Measurements from ENCODE around the gene EBI3. TPM values are rescaled to one million over a fixed set of nuclear protein-coding genes. Genes with fewer than 3 reads are reported as not detected.
A peak's percentile ranks its signal among the peaks of the same experiment; 100 is the strongest.

EBI3 gene
- polyA plus RNA-seq (not detected in 2 replicates), polyA minus RNA-seq (not detected in 2 replicates)

GRCh38 chr19:4229179-4229931 is at the start of gene EBI3:
Gene EBI3, plus strand, starts transcription at chr19:4229523. Its CDS starts 28 bp downstream, at chr19:4229551.
- Histone ChIP-seq H3K36me3 (ENCODE audit: insufficient read depth, low read length) (no peaks in the 10 kb centered on the region), H3K4me2 (ENCODE audit: low read length) (no peak within 1 kb of the TSS), H3K9me2 (ENCODE audit: insufficient read depth, low read length) (no peaks in the 10 kb centered on the region), H4K20me1 (ENCODE audit: insufficient read depth) (no peaks in the 10 kb centered on the region), H3K79me2 (replicated peaks; ENCODE audit: insufficient read depth, low read length) (no peaks in the 10 kb centered on the region), H3K27ac (ENCODE audit: low read length) (no peak within 1 kb of the TSS), H3F3A (ENCODE audit: insufficient read depth, low read length, poor library complexity, severe bottlenecking) (no peaks in the 10 kb centered on the region), H3K4me3 (ENCODE audit: low read length) (no peak within 1 kb of the TSS), H2AFZ (ENCODE audit: low read depth, low read length) (no peak within 1 kb of the TSS), H3K9ac (ENCODE audit: low read length) (no peak within 1 kb of the TSS), H3K27me3 (ENCODE audit: insufficient read depth, low read depth, low read length) (no peaks in the 10 kb centered on the region), H3K9me3 (ENCODE audit: low read length) (no peaks in the 10 kb centered on the region)
- TF ChIP-seq POLR2AphosphoS5 (IDR thresholded peaks at IDR 0.05) (no peak), SMC3 (conservative IDR thresholded peaks at IDR 0.05; ENCODE audit: poor library complexity) (no peak), MXI1 (conservative IDR thresholded peaks at IDR 0.05; ENCODE audit: poor library complexity, severe bottlenecking) (no peak), EP300 (conservative IDR thresholded peaks at IDR 0.05; ENCODE audit: poor library complexity, severe bottlenecking) (no peak), CTCF (IDR thresholded peaks at IDR 0.05; ENCODE audit: poor library complexity, severe bottlenecking) (no peak), EZH2 (IDR thresholded peaks at IDR 0.05; ENCODE audit: borderline replicate concordance, insufficient read depth, low read length, poor library complexity, severe bottlenecking) (no peak), TAF1 (IDR thresholded peaks at IDR 0.05; ENCODE audit: low read depth) (no peak)
- TF ChIP-seq, protein P1, sequence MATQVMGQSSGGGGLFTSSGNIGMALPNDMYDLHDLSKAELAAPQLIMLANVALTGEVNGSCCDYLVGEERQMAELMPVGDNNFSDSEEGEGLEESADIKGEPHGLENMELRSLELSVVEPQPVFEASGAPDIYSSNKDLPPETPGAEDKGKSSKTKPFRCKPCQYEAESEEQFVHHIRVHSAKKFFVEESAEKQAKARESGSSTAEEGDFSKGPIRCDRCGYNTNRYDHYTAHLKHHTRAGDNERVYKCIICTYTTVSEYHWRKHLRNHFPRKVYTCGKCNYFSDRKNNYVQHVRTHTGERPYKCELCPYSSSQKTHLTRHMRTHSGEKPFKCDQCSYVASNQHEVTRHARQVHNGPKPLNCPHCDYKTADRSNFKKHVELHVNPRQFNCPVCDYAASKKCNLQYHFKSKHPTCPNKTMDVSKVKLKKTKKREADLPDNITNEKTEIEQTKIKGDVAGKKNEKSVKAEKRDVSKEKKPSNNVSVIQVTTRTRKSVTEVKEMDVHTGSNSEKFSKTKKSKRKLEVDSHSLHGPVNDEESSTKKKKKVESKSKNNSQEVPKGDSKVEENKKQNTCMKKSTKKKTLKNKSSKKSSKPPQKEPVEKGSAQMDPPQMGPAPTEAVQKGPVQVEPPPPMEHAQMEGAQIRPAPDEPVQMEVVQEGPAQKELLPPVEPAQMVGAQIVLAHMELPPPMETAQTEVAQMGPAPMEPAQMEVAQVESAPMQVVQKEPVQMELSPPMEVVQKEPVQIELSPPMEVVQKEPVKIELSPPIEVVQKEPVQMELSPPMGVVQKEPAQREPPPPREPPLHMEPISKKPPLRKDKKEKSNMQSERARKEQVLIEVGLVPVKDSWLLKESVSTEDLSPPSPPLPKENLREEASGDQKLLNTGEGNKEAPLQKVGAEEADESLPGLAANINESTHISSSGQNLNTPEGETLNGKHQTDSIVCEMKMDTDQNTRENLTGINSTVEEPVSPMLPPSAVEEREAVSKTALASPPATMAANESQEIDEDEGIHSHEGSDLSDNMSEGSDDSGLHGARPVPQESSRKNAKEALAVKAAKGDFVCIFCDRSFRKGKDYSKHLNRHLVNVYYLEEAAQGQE (IDR thresholded peaks at IDR 0.05; ENCODE audit: borderline replicate concordance), result no peak

GRCh38 chr19:4181053-4181508 is 48.2 kb upstream of the EBI3 start:
- Histone ChIP-seq H4K20me1 (ENCODE audit: insufficient read depth) (no peaks in the 10 kb centered on the region), H3K27me3 (ENCODE audit: insufficient read depth, low read depth, low read length) (no peaks in the 10 kb centered on the region), H3K36me3 (ENCODE audit: insufficient read depth, low read length) (no peaks in the 10 kb centered on the region), H2AFZ (ENCODE audit: low read depth, low read length) (no peak overlapping the region), H3K27ac (ENCODE audit: low read length) (no peak overlapping the region), H3K9ac (ENCODE audit: low read length) (peak overlapping the region; percentile 91), H3K4me3 (ENCODE audit: low read length) (peak overlapping the region; percentile 97), H3K4me2 (ENCODE audit: low read length) (no peak overlapping the region), H3K9me2 (ENCODE audit: insufficient read depth, low read length) (no peaks in the 10 kb centered on the region), H3K9me3 (ENCODE audit: low read length) (no peaks in the 10 kb centered on the region), H3F3A (ENCODE audit: insufficient read depth, low read length, poor library complexity, severe bottlenecking) (no peaks in the 10 kb centered on the region), H3K79me2 (replicated peaks; ENCODE audit: insufficient read depth, low read length) (peaks cover 12% of the 10 kb centered on the region)
- no peak for TF ChIP-seq RAD21 (conservative IDR thresholded peaks at IDR 0.05)
- no peak for TF ChIP-seq EP300 (conservative IDR thresholded peaks at IDR 0.05; ENCODE audit: poor library complexity, severe bottlenecking)
- TF ChIP-seq MXI1 (conservative IDR thresholded peaks at IDR 0.05; ENCODE audit: poor library complexity, severe bottlenecking), result no peak
- no peak for TF ChIP-seq CTCF (IDR thresholded peaks at IDR 0.05; ENCODE audit: poor library complexity, severe bottlenecking)
- no peak for TF ChIP-seq SMC3 (conservative IDR thresholded peaks at IDR 0.05; ENCODE audit: poor library complexity)
- TF ChIP-seq TAF1 (IDR thresholded peaks at IDR 0.05; ENCODE audit: low read depth), result no peak
- TF ChIP-seq POLR2AphosphoS5 (IDR thresholded peaks at IDR 0.05), result no peak
- TF ChIP-seq, protein P1 (IDR thresholded peaks at IDR 0.05; ENCODE audit: borderline replicate concordance), result no peak
- no peak for TF ChIP-seq EZH2 (IDR thresholded peaks at IDR 0.05; ENCODE audit: borderline replicate concordance, insufficient read depth, low read length, poor library complexity, severe bottlenecking)

Measured in neural cell (in vitro differentiated cells).